Stimulated activated CD4-positive, alpha-beta T cell treated with anti-CD3 and anti-CD28 coated beads, Interleukin-15, amount 100 ng/mL, for 1 hour (primary cell): Measurements from ENCODE around the gene SOX6.
"Not testable (repeated sequence)": the region's sequence is repeated elsewhere in the genome, so short reads cannot be mapped to it uniquely, and the experiment has no call there.

Source experiments
- DNase-seq, 2 donors: peaks; one replicate each; pipeline ENCODE4 v3.0.0-alpha.2; 2020; ENCODE audit warnings: low read depth in 1 of 2, low spot score in 1 of 2

The SOX6 gene

GRCh38 chr11:16110886-16111285, 245.5 kb downstream of the SOX6 start:
- DNase-seq: no peak

DNA sequence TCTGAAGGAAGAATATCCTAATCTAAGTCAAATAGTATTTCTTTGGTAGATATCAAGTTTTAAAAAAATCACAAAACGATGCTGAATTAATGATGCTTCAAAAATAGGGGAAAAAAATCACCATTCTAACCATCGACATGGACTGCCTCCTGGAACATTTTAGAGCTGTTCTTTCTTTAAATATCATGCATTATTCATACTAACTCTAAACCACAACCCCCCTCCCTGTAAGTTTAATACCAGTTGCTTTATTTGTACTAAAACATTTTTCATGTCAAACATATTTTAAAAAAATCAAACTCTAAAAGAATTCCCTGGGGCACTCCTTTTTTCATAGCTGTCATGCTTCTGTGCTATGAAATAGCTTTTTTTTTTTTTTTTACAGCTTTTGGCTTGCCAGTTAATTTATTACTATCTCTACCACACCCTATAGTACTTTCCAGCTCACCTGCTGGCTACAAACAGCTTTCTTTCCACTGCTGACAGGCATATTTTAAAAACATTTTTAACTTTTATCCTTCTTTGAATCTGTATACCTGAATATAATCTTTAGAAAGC, 256.9 kb downstream of the SOX6 start:
- no peak for DNase-seq

- DNase-seq: no peak
These were observed 257.7 kb downstream of the SOX6 start for GRCh38 chr11:16098526-16099205.

GRCh38 chr11:16097543-16097942, 258.8 kb downstream of the SOX6 start:
- no peak for DNase-seq

DNA sequence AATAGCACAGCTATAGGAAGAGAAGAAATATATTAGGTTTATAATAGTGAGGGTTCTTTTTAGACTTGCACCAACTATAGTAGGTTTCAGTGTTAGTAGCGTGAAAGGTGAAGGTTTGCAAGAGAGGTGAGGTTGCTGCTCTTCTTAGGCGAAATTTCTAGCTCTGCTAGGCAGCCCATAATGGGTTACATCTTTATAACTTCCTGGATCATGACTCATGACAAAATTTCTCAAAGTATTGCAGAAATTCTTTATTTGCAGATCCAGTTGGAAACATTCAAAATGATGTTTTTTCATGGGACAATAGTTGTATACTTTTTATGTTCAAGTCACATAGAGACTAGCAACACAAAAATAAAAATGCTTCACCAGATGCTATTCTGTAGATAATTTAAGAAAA, 260.0 kb downstream of the SOX6 start:
- no peak for DNase-seq

DNA sequence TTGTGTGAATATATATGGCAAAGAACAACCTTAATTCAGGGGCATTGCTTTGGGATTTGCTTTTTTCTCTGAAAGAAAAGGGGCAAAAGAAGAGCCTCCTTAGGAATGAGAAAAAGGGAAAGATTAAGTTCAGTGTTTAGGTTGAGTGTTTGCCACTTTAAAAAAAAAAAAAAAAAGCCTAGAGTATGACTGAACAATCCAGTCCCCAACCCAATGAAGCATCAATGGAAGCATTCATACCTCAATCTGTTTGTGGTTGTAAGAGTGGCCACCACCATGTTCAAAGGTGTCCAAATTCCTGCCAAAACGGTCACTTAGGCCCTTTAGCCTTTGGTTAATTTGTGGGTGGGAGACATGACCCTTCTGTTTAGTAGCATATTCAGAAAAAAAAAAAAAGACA, 260.6 kb downstream of the SOX6 start:
- no peak for DNase-seq

DNA sequence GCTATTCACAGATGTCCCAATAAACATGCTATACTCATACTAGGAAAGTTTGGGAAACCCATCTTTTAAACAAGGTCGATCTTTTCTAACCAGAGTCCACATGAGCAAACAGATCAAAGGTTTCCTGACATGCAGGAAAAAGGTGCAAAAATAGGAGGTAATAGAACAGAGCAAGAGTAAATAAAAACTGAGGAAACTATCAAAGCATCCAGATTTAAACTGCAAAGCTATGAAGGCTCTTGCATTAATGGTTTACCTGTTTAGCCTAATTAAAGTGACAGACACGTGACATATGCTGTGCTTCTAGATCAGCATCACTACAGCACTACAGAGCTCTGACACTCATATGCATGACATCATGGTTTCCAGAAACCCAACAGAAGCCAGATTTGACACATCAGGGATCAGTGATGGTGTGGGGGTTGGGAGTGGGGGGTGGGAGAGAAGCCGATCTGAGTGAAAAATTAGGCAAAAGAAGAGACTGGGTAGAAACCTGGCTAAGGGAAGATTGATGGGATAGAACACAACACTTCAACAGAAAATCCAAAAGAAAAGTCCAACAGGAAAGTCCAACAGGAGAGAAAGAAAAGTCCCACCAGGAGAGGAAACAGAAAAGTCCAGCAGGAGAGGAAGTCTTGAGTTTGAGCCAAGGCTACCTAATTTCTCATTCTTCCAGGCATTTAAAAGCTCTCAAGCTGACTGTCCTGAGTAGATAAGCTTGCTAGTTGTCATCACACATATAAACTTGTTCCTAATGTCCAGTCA, 262.3 kb downstream of the SOX6 start:
- no peak for DNase-seq

GRCh38 chr11:16091862-16092261, 264.5 kb downstream of the SOX6 start:
- DNase-seq: no peak

DNA sequence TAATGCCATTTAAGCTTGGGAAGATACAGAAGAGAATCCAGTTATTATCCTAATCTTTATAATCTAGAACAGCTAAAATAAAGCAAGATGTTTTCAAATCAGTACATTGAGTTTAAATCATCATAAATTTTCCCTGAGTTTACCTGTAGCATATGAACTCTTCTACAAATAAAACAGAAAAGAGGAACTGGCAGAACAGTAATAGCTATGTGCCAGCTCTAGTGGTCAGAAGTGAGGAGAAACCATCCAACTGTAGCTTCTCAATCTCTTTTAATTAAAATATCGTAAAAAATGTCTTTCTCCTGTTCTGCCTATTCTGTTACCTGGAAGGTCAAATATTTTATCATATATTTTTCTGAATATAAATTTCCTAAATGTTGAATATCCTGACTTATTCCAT, 266.9 kb downstream of the SOX6 start:
- no peak for DNase-seq

DNA sequence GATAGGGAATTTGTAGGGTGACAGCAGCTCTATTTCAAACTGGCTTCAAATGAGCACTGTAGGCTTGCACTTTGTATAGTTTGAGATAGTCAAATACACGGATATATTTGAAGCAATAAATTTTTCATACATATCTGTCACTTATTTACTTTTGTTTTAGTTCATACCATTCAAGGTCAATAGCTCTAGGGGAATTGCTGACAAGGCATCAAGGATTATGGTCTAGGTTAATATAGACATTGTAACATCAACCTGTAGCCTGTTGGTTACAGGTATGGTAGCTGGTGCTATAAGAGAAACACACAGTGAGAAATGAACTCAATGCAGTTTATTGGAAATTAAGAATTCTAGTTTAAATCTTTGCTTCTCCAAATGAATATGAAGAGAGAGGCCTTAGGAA, 267.6 kb downstream of the SOX6 start:
- DNase-seq: no peak

DNA sequence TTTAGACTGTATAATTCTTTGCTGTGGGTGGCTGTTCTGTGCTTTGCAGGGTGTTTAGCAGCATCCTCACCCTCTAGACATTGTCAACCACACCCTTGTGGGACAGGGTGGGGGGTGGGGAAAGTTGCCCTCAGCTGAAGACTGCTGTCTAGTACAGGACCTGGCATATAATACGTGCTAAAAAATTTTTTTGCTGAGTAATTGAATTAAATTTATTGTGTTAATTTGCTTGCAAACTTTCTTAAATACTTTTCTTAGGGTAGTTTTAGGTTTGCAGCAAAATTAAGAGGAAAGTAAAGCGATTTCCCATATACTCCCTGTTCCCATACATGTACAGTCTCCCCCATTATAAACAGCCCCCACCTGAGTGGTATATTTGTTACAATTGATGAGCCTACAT, 268.5 kb downstream of the SOX6 start:
- no peak for DNase-seq

GRCh38 chr11:16086229-16086819, 270.0 kb downstream of the SOX6 start:
- no peak for DNase-seq

DNA sequence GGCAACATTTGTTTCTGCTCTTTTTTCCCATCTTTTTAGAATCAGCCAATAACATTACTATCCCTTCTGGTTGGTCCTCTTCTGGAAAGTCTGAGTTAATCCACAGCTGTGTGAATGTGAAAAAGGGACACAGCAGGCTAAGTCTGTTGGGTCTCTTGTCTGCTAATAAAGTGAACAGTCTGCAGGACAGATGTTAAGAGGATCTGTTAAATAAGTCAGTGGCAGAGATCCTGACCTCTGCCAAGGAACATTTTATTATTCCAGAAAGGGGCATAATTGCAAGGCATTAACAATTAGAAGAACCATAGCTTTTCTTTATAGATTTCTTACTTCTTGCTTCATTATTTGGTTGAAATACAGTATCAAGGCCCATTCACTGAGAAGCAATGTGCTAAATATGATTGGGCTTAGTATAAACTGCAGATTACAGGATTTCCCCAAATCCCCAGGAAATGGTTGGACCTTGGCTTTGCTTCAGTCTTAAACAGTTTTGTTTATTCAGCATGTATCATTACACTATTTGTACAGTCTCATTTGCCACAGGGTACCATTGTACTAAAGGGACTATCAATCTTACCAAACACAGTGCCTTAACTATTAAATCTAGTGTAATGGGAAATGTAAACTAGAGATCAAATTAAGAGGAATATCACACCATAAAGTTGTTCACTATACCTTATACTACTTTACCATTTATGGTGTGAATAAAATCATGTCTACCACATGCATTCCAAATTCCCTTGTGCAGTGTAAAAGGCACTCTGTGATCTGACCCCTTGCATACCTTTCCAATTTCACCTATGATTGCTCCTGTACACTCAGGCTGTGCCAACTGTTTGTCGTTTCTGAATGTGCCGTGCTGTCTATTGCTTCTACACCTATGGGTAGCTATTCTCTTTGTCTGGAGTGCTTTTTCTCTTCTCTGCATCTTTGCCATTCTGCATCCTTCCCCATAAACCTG, 274.0 kb downstream of the SOX6 start:
- DNase-seq: no peak

GRCh38 chr11:16081382-16082094, 274.8 kb downstream of the SOX6 start:
- DNase-seq: no peak

- DNase-seq: no peak
These were observed 275.5 kb downstream of the SOX6 start for GRCh38 chr11:16080688-16081381.

GRCh38 chr11:16078936-16079335, 277.4 kb downstream of the SOX6 start:
- DNase-seq: no peak

GRCh38 chr11:16070573-16070972, 285.8 kb downstream of the SOX6 start:
- no peak for DNase-seq

- not testable (repeated sequence) for DNase-seq
These were observed 289.1 kb downstream of the SOX6 start for GRCh38 chr11:16067268-16067667.

GRCh38 chr11:16059332-16059731, 297.0 kb downstream of the SOX6 start:
- no peak for DNase-seq

DNA sequence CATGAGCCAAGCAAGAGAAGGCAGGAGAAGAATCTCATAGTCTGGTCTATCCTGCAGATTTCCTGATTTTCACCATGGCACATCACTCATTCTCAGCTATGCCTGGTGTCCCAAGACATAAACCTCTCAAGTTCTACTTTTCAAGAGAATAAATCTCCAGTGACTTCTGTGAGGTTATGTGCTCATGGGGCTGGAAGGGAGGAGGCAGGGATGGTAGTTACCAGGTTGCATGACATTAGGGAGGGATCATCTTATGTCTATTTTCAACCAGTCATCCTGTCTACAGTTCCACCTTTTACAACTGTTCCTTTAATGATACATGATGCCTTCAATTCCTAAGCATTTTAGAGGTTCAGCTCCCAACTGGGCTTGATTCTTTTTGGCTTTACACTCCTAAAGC, 297.7 kb downstream of the SOX6 start:
- no peak for DNase-seq
